Osteoblast (primary cell): ENCODE results near the gene DEAF1. TPM values are rescaled to one million over a fixed set of nuclear protein-coding genes. Genes with fewer than 3 reads are reported as not detected.

ENCODE experiments used
- DNase-seq: peaks from one replicate; pipeline ENCODE4 v3.0.0; 2011; ENCODE audit warnings: low spot score, mixed read lengths; ENCODE audit not compliant: insufficient read length; ENCODE audit errors: missing footprints
- H2AFZ ChIP-seq: 2 replicates; pipeline ENCODE4 v1.6.0; 2011; ENCODE audit warnings: mild to moderate bottlenecking, low read length
- H3K27ac ChIP-seq: 2 replicates; pipeline ENCODE4 v1.5.1; 2011; ENCODE audit warnings: mild to moderate bottlenecking, low read depth, low read length, moderate library complexity
- H3K27me3 ChIP-seq: 2 replicates; pipeline ENCODE4 v1.6.0; 2012; ENCODE audit warnings: mild to moderate bottlenecking, control low read depth, inconsistent platforms, low read length, moderate library complexity; ENCODE audit not compliant: insufficient read depth
- H3K36me3 ChIP-seq: 2 replicates; pipeline ENCODE4 v1.5.1; 2011; ENCODE audit warnings: mild to moderate bottlenecking, low read length, control low read depth, moderate library complexity; ENCODE audit not compliant: insufficient read depth
- H3K4me1 ChIP-seq: 2 replicates; pipeline ENCODE4 v1.5.1; 2011; ENCODE audit warnings: mild to moderate bottlenecking, low read length, control low read depth, moderate library complexity; ENCODE audit not compliant: insufficient read depth
- H3K4me2 ChIP-seq: 2 replicates; pipeline ENCODE4 v1.6.0; 2011; ENCODE audit warnings: mild to moderate bottlenecking, low read length; ENCODE audit not compliant: insufficient read depth
- H3K4me3 ChIP-seq: fragments of 200-600 bp; sonication (generic); 3 replicates; pipeline ENCODE4 v1.5.1; 2012; ENCODE audit warnings: mild to moderate bottlenecking, low read length, inconsistent platforms; ENCODE audit not compliant: insufficient read depth
- H3K79me2 ChIP-seq: 2 replicates; pipeline ENCODE4 v1.6.0; 2012; ENCODE audit warnings: mild to moderate bottlenecking, low read length, control low read depth, inconsistent platforms; ENCODE audit not compliant: insufficient read depth
- H3K9me3 ChIP-seq: 2 replicates; pipeline ENCODE4 v1.5.1; 2011; ENCODE audit warnings: low read depth, low read length, control low read depth
- H4K20me1 ChIP-seq: 2 replicates; pipeline ENCODE4 v1.6.0; 2012; ENCODE audit warnings: mild to moderate bottlenecking, low read length, control low read depth; ENCODE audit not compliant: insufficient read depth
- CTCF ChIP-seq: IDR thresholded peaks from 2 replicates; pipeline ENCODE4 v1.5.1; 2011; ENCODE audit warnings: mild to moderate bottlenecking, low read depth, low read length, moderate library complexity; ENCODE audit errors: extremely low read depth
- total RNA-seq: library from RNA; depleted of rRNA; stranded (reverse); fragments of >200 nt; gene quantifications from 2 replicates; pipeline ENCODE4 v1.2.3, GENCODE V29; 2012

Gene DEAF1
- total RNA-seq, 1 donor = 44.2 TPM

- no peaks in the 10 kb centered on the region for H3K79me2 ChIP-seq
- no peak overlapping the region for H2AFZ ChIP-seq
- no peaks in the 10 kb centered on the region for H3K9me3 ChIP-seq
- DNase-seq = peak; percentile 59
- no peaks in the 10 kb centered on the region for H3K36me3 ChIP-seq
- H3K4me3 ChIP-seq = no peak overlapping the region
- peaks cover 6% of the 10 kb centered on the region for H3K27me3 ChIP-seq
- no peaks in the 10 kb centered on the region for H4K20me1 ChIP-seq
- no peak overlapping the region for H3K27ac ChIP-seq
- no peak overlapping the region for H3K4me2 ChIP-seq
- TF ChIP-seq CTCF = no peak
- H3K4me1 ChIP-seq = peaks cover 18% of the 10 kb centered on the region
Observed at GRCh38 chr11:724049-724777, 29.2 kb upstream of the DEAF1 start.

DNA sequence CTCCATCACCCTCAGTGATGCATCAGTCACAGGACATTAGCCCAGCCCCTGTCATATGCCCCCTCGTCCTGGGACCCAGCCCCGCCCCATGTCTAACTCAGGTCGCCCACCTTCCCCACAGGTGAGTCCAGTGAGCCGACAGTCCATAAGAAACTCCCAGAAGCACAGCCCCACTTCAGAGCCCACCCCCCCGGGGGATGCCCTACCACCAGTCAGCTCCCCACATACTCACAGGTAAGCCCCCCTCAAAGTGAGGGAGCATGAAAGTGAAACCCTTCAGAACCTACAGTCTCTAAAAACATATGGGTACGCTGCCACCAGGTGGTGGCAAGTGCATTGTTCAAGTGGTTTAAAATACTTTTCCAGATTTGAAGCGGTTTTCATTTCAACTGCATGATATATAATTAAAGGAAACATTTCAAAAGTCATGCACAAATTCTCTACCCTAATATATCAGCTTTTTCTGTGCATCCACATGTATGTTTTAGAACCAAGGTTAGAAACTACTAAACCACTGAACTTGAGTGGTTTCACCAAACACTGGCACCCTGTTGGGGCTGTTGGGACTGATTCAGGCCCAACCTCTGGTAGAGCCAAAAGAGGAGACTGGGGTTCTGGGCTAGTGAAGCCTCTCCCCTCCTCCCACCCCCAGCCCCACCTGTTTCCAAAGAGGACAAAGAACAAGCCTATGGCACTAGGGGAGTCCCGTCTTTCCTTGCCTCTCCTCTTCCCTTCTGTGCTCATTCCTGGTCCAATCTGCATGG is 28.3 kb upstream of the DEAF1 start:
- H3K4me3 ChIP-seq = no peak overlapping the region
- no peaks in the 10 kb centered on the region for H3K36me3 ChIP-seq
- no peaks in the 10 kb centered on the region for H3K9me3 ChIP-seq
- peak; percentile 96 for DNase-seq
- peaks cover 6% of the 10 kb centered on the region for H3K27me3 ChIP-seq
- H2AFZ ChIP-seq = no peak overlapping the region
- peak; percentile 67 for TF ChIP-seq CTCF
- H3K27ac ChIP-seq = no peak overlapping the region
- H4K20me1 ChIP-seq = no peaks in the 10 kb centered on the region
- H3K4me2 ChIP-seq = no peak overlapping the region
- peaks cover 9% of the 10 kb centered on the region for H3K4me1 ChIP-seq
- H3K79me2 ChIP-seq = no peaks in the 10 kb centered on the region

GRCh38 chr11:722346-722811 is 27.4 kb upstream of the DEAF1 start:
- H3K27ac ChIP-seq = no peak overlapping the region
- no peak overlapping the region for H2AFZ ChIP-seq
- H3K4me3 ChIP-seq = no peak overlapping the region
- H3K36me3 ChIP-seq = no peaks in the 10 kb centered on the region
- H3K4me2 ChIP-seq = no peak overlapping the region
- peaks cover 6% of the 10 kb centered on the region for H3K27me3 ChIP-seq
- H3K4me1 ChIP-seq = no peaks in the 10 kb centered on the region
- peak; percentile 61 for DNase-seq
- no peaks in the 10 kb centered on the region for H3K79me2 ChIP-seq
- no peaks in the 10 kb centered on the region for H3K9me3 ChIP-seq
- H4K20me1 ChIP-seq = no peaks in the 10 kb centered on the region
- no peak for TF ChIP-seq CTCF

GRCh38 chr11:721741-722345 is 26.8 kb upstream of the DEAF1 start:
- no peak for TF ChIP-seq CTCF
- H3K4me2 ChIP-seq = no peak overlapping the region
- no peaks in the 10 kb centered on the region for H4K20me1 ChIP-seq
- peak; percentile 69 for DNase-seq
- no peak overlapping the region for H3K4me3 ChIP-seq
- H3K79me2 ChIP-seq = no peaks in the 10 kb centered on the region
- peaks cover 6% of the 10 kb centered on the region for H3K27me3 ChIP-seq
- no peaks in the 10 kb centered on the region for H3K36me3 ChIP-seq
- H3K4me1 ChIP-seq = no peaks in the 10 kb centered on the region
- no peak overlapping the region for H3K27ac ChIP-seq
- no peak overlapping the region for H2AFZ ChIP-seq
- H3K9me3 ChIP-seq = no peaks in the 10 kb centered on the region
